Upper lobe of right lung (tissue), 1 donor: Measurements from ENCODE around the gene KMT2D. TPM values are rescaled to one million over a fixed set of nuclear protein-coding genes. Genes with fewer than 3 reads are reported as not detected.
A peak's percentile ranks its signal among the peaks of the same experiment; 100 is the strongest.

Experiments used
- ATAC-seq: fragments of 200-7000 bp; cut with Tn5 transposase; one replicate; pipeline ENCODE4 v1.9.1; 2020; ENCODE audit warnings: mild to moderate bottlenecking, moderate library complexity
- DNase-seq: peaks from one replicate; pipeline ENCODE4 v3.0.0-alpha.2; 2020
- H3K27ac ChIP-seq: fragments of 200-600 bp; one replicate; pipeline ENCODE4 v1.8.0; 2022
- H3K27me3 ChIP-seq: fragments of 200-600 bp; one replicate; pipeline ENCODE4 v1.8.0; 2022; ENCODE audit warnings: mild to moderate bottlenecking
- H3K36me3 ChIP-seq: fragments of 200-600 bp; one replicate; pipeline ENCODE4 v1.8.0; 2022
- H3K4me1 ChIP-seq: fragments of 200-600 bp; one replicate; pipeline ENCODE4 v1.8.0; 2022
- H3K4me3 ChIP-seq: fragments of 200-600 bp; one replicate; pipeline ENCODE4 v1.8.0; 2022; ENCODE audit warnings: mild to moderate bottlenecking
- H3K9me3 ChIP-seq: fragments of 200-600 bp; one replicate; pipeline ENCODE4 v1.8.0; 2022
- intact Hi-C: fragments of 100-400 bp; cut with DNase I; formaldehyde crosslinking; loops from one replicate; pipeline ENCODE4 v1.11.0; 2022
- total RNA-seq: library from RNA; stranded (reverse); fragmentation: NEBNext Ultra II Directional; extraction: Animal tissue kit (Norgen Biotek cat#: 25700); gene quantifications from one replicate; pipeline ENCODE4 v1.2.1, GENCODE V29; 2021
- TF ChIP-seq, protein P1 (sequence below): fragments of 200-600 bp; IDR thresholded peaks from one replicate; pipeline ENCODE4 v1.8.0; 2022; ENCODE audit warnings: antibody characterized with exemption
- donor health status: DM: no; HTN: yes; CAD: no; lungs with severe emphysema.

The KMT2D gene
- total RNA-seq, 1 donor from 2014 or later = 102 TPM

DNA sequence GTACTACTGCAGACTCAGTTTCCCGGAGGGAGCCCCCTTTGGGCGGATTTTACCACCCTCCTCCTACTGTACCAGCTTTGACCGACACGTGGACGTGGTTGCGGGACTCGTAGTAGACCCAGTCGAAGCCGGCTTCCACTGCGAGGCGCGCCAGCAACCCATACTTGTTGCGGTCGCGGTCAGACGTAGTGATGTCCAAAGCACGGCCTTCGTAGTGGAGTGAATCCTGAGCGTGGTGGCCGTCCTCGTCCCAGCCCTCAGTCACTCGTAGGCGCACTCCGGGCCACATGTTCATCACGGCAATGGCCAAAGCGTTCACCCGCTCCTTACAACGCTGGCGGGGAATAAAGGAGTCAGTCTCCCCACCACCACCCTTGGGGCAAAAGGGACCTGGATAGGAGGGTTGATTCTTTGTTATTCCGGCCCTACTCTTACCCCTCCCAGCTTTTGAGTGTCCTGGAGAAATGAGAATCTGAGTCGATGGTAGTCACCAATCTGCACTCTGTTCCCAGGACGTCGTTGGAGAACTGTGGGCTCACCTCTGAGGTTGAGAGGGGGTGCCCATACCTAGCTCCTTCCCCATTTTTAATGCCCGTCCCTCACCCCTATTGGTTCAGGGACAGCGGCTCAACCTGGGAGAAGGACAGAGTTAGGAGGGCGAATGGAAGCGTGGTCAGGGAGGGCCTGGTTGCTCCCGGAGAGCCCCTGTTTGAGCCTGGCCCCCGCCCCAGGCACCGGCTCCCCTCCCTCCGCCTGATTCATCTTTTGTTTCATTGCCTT lies 30.7 kb upstream of the KMT2D start:
- DNase-seq (no peak), ATAC-seq (no peak)
- H3K36me3 ChIP-seq = no peaks in the 10 kb centered on the region
- H3K27ac ChIP-seq = no peak overlapping the region
- peaks cover 57% of the 10 kb centered on the region for H3K4me1 ChIP-seq
- H3K27me3 ChIP-seq = peaks cover 58% of the 10 kb centered on the region
- TF ChIP-seq, protein P1, sequence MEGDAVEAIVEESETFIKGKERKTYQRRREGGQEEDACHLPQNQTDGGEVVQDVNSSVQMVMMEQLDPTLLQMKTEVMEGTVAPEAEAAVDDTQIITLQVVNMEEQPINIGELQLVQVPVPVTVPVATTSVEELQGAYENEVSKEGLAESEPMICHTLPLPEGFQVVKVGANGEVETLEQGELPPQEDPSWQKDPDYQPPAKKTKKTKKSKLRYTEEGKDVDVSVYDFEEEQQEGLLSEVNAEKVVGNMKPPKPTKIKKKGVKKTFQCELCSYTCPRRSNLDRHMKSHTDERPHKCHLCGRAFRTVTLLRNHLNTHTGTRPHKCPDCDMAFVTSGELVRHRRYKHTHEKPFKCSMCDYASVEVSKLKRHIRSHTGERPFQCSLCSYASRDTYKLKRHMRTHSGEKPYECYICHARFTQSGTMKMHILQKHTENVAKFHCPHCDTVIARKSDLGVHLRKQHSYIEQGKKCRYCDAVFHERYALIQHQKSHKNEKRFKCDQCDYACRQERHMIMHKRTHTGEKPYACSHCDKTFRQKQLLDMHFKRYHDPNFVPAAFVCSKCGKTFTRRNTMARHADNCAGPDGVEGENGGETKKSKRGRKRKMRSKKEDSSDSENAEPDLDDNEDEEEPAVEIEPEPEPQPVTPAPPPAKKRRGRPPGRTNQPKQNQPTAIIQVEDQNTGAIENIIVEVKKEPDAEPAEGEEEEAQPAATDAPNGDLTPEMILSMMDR = no peak
- intact Hi-C loops = no loop called here
- no peak overlapping the region for H3K4me3 ChIP-seq
- no peaks in the 10 kb centered on the region for H3K9me3 ChIP-seq

DNA sequence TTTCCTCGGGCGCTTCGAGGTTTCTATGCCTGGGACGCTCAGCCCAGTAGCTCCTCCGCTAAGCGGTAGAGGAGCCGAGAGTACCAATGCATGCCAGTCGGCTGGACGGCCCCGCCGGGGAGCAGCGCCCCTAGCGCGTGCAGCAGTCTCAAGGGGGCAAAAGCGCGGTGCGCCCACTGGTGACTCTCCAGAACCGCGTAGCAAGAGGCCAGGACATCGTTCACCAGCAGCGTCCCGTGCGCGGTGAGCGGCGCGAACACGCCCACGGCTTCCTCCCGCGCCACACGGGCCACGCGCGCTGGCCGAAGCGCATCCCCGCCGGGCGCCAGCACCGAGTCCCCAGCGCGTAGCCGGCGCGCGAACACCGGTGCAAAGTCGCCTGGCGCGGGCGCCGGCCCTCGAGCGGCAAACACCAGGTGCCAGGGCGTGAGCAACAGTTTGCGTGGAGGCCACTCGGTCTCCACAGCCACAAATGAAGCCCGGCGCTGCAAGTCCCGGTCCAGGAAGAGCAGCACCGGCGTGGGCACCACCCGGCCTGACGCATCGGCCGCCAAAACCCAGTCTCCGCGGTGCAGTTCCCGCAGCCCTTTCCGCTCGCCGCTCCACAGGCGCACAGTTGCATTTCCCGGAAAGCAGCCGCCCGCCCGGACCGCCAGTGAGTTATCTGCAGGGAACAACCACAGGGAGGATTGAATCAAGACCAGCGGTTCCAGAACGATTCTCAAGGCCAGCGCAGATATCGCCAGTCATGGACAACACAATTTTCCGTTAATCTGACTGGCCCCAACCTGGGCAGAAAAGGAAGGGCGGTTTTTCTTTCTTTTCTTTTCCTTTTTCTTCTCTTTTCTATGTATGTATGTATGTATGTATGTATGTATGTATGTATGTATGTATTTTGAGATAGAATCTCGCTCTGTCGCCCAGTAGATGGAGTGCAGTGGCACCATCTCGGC lies 29.5 kb upstream of the KMT2D start:
- H3K4me3 ChIP-seq = peak overlapping the region; percentile 37
- intact Hi-C loops = no loop called here
- peak; percentile 71 for DNase-seq
- peak; percentile 1 for ATAC-seq
- H3K9me3 ChIP-seq = no peaks in the 10 kb centered on the region
- no peak overlapping the region for H3K27ac ChIP-seq
- H3K27me3 ChIP-seq = peaks cover 58% of the 10 kb centered on the region
- H3K4me1 ChIP-seq = peaks cover 57% of the 10 kb centered on the region
- TF ChIP-seq, protein P1 = peak; percentile 7
- no peaks in the 10 kb centered on the region for H3K36me3 ChIP-seq

DNA sequence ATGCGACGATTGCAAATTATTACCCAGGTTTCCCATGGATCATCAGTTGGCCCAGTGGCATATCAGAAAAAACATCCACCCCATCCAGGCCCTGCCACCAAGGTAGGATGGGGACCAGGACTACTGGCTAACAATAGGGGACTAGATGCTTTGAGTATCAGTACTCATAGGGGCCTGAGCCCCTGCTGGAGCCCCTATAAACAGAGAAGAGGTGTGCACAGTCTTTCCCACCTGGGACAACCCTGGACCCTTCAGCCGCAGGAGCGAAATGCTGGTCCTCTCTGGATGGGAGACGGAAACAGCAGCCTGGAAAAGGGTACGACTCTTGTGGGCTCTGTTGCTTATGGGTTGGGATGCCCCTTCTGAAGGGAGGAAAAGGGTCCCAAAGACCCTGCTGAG lies 28.3 kb upstream of the KMT2D start:
- intact Hi-C loops = no loop called here
- TF ChIP-seq, protein P1 = no peak
- Histone ChIP-seq H3K4me3 (no peak overlapping the region), H3K4me1 (peaks cover 50% of the 10 kb centered on the region), H3K9me3 (no peaks in the 10 kb centered on the region), H3K27me3 (peaks cover 50% of the 10 kb centered on the region), H3K27ac (no peak overlapping the region), H3K36me3 (no peaks in the 10 kb centered on the region)
- no peak for DNase-seq
- ATAC-seq = no peak

DNA sequence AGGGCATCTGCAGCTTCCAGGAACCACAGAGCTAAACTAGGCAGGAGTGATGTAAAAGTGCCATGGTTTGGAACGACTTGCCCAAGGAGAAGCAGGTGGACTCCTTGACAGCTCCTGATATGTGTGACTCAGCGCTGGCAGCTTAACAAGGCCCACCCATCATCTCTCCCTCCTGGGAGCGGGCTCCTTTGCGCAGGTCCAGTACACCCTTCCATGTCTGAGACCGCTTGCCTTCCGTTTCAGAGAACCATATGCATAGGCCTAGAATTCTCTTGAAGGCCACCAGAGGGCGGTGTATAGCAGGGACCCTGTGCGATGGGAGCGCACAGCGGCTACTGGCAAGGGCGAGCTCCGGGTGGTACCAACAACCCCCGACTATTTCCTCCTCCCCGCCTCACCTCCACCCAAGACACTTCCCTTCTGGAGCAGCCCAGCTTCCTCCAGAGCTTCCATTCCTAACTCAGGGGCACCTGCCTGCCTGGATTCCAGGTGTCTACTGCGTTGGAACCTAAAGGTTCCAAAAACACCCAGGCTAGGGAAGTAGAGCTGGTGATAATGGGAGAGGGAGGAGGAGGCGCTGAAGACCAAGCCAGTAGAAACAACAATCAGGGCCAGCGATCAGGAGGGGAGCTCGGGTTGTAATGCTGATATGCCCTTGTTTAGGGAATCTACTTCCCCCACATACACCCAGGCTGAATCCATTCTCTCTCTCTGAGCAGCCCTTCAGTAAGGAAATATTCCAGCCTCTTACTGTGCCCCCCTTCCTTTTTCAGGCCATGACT lies 27.7 kb upstream of the KMT2D start:
- H3K27me3 ChIP-seq = peaks cover 44% of the 10 kb centered on the region
- H3K9me3 ChIP-seq = no peaks in the 10 kb centered on the region
- ATAC-seq (peak; percentile 96), DNase-seq (peak; percentile 81)
- no peaks in the 10 kb centered on the region for H3K36me3 ChIP-seq
- intact Hi-C loops = no loop called here
- H3K4me3 ChIP-seq = no peak overlapping the region
- H3K27ac ChIP-seq = no peak overlapping the region
- H3K4me1 ChIP-seq = peaks cover 44% of the 10 kb centered on the region
- TF ChIP-seq, protein P1 = peak; percentile 92

DNA sequence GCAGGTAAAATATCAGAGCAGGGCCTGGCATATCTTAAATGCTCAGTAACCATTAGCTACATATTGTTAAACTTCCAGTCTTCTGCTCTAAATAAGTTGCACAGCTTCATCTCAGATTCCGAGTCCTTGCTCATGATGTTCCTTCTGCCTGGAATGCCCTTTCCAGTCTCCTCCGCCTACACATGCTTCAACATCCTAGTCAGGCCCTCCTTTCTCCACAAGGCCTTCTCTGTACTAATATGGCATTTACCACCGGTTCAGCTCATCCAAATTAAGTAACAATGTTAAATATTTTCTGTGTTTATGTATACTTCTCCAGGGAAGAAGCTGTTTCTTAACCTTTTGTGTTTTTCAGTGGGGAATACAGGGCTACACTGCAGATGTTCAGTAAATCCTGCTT lies 25.5 kb upstream of the KMT2D start:
- Histone ChIP-seq H3K4me1 (peaks cover 28% of the 10 kb centered on the region), H3K27me3 (peaks cover 24% of the 10 kb centered on the region), H3K9me3 (no peaks in the 10 kb centered on the region), H3K27ac (no peak overlapping the region), H3K36me3 (no peaks in the 10 kb centered on the region), H3K4me3 (no peak overlapping the region)
- no peak for DNase-seq
- intact Hi-C loops = no loop called here
- ATAC-seq = no peak
- TF ChIP-seq, protein P1 = no peak
